ENCODE results near the gene UBE2I.

The UBE2I gene

DNA sequence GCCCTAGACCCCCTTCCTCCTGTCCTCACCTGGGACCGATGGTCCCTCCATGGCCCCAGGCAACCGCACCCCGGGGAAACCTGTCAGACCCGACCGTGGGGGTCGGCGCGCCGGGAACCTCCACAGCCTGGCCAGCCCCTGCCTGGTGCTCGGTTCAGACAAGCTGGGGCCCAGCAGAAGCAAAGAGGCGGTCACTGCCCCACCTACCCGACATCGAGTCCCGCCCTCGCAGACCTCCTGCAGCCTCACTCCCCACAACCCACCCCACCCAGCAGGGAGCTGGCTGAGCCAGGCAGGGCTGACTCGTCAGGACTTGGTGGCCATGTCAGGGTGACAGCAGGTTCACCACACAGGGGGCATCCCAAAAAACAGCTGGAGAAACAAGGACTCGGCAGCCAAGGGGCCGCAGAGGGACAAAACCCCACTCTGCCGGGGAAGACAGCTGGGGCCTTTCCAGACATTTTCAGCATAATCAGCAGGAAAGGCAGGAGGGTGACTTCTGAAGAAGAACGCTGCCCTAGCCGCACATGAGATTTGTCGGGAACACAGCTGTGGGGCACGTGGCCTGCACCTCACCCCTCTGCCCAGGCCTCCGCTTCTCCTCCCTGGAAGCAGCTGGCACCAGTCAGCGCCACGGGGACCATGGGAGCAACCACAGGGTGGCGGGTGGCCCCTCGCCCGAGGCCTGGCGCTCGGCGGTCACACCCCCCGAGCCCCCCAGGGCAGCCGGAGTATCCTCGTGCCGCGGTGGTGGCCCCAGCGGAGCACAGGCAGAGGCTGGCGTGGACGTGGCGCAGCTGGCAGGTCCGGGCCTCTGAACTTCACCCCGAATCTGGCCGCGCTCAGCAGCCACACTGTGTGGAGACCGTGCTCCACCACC lies 65.2 kb downstream of the UBE2I start:
- FAIRE-seq, result no peak
- no peak for DNase-seq (ENCODE audit: extremely low spot score, insufficient read length, low read depth)

GRCh38 chr16:1375298-1375640 lies 65.8 kb downstream of the UBE2I start:
- no peak for FAIRE-seq

DNA sequence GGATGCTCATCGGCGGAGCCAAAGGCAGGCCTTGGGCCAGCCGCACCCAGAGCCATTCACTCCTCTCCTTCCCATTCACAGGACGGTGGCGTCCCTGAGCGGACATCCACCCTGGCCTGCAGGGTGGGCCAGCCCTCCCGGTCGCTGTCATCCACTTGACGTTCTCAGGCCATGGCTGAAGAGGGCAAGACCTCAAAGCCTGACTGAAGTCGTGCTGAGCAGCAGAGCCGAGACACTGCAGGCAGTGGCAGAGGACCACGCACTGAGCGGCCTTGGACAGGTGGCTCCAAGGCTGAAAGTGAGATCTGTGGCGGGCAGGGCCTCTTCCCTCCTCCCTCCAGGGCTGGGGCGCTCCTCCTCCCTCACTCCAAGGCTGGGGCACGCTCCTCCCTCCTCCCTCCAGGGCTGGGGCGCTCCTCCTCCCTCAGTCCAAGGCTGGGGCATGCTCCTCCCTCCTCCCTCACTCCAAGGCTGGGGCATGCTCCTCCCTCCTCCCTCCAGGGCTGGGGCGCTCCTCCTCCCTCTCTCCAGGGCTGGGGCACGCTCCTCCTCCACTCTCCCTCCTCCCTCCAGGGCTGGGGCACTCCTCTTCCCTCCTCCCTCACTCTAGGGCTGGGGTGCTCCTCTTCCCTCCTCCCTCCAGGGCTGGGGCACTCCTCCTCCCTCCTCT lies 66.4 kb downstream of the UBE2I start:
- no peak for FAIRE-seq
- no peak for DNase-seq (ENCODE audit: extremely low spot score, insufficient read length, low read depth)

More at GRCh38 chr16:1375298-1375640, 65.8 kb downstream of the UBE2I start:
- no peak for DNase-seq (ENCODE audit: extremely low spot score, insufficient read length, low read depth)
